CD4-positive, alpha-beta T cell treated with Interleukin-17A for 4 hours (primary cell): Measurements from ENCODE around the gene TMEM59L.

Experiments
- DNase-seq: peaks from one replicate; pipeline ENCODE4 v3.0.0-alpha.2; 2020; ENCODE audit warnings: mixed read lengths

TMEM59L gene

DNA sequence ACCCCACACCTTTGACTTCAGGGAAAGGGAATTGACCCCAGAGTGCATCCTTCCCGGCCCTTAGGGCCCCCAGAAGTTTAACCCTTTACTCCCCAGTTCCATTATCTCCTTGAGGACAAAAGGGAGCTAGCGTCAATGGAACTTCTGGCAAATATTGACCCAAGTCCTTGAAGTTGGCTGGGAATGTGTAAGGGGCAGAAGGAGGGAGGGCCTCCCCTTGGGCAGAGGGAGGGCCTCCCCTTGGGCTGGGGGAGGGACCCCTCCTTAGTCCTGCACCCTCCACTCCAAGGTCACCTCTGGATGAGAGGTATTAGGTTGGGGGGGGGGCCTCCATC lies 3.0 kb upstream of the TMEM59L start:
- no peak for DNase-seq

DNA sequence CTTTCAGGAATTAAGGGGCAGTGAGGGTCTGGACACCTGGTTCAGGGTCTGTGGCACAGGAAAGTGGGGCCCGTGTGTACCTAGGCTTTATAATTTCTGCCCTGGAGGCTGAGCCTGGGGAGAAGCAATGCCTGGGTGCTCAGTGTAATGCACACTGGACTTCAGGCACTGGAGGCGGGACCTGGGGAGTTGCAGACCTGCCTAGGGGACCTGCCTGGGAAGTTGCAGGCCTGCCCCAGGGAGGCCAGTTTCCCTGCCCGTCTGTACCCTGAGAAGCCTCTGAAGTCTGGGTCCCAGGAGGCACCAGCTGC lies 2.5 kb upstream of the TMEM59L start:
- DNase-seq: no peak

DNA sequence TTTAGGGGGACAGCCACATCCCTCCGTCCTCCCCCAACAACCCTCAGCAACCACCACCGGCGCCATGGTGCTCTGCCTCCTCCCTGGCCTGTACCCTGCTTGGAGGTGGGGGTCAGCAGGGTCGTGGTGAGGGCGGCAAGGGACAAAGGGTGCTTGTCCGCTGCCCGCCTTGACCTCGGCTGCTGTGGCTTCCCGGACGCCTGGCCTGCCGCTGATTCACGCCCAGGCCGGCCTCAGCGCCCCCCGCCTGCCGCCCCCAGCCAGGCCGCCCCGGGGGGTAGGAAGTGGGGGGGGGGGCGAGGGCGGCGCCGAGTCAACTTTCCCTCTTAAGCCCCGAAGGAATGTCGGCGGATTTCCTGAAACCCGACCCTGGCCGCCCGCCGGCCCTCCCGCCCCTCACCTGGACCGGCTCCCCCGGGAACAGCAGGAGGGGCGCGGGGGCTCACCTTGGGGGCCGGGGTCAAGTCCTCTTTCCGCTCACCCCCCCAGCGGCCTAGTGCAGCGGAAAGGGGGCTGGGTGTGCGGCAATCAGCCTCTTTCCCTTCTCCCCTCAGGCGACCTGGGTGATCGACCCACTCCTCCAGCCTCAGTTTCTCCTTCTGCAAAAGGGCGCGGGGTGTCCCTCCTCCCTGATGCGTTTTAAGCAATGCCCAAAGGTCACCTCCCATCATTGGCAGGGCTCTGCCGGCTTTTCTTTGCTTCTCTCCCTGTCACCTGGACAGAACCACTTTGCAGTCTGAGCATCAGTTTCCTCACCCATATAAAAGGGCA lies 1.9 kb upstream of the TMEM59L start:
- no peak for DNase-seq

DNA sequence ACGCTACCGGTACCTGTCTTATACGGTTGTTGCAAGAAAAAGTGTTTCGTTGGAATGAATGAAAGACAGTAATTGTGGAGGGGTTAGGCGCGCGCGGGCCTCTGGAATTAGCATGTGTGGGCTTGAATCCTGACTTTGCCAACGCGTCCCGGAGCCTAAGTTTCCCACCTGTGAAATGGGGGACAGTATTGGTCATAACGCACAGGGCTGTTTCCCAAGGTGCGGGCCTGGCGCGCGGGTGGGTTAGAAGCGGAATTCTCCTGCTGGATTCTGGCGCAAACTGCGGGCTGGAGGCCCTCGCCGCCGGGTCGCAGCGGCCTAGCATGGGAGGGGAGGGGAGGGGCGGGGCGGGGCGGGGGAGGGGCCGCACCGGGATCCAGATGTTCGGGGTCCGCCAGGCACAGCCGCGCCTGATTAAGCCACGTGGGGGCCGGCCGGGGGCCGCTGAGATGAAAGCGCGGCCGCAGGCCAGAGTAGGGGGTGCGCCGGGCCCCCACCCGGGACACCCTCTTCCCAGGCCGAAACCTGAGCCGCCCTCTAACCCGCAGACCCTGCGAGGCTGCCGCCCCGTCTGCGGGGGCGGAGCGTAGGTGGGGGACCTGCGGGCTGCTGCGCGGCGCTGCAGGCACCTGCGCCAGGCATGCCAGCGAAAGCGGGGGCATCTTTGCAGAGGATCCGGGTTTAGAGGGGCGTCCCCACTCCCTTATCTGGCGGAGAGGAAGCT lies 1.2 kb upstream of the TMEM59L start:
- peak; percentile 44 for DNase-seq

DNA sequence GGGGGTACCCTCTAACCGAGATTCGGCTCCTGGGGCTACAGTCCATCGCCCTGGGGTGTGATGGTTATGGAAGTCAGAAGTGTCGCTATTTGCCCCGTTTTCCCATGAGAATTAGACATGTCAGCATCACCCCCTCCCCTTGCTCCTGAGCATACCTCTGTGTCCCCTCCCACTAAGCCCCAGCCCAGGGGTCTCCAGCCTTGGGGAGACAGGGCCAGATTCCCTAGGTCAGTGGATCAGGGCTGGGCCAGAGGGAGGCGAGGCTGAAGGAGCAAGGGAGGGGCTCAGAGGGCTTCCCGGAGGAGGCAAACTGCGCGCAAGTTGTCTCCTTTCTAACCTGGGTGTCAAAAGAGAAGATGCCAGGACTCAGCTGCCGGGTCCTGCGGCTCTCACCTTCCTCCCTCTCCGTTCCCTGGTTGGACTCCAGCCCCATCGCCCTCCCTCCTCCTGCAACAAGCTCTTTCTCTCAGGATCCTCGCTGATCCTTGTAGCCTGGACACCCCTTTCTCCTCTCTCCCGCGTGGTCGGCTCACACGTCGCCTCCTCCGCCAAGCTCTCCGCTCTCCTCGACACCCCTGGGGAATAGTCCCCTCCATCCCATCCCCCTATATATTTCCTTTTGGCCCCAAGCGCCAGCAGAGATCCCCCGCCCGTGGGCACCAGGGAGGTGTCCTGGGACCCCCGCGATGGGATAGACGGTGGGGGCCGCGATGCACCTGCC lies 459 bp upstream of the TMEM59L start:
- DNase-seq: no peak

DNA sequence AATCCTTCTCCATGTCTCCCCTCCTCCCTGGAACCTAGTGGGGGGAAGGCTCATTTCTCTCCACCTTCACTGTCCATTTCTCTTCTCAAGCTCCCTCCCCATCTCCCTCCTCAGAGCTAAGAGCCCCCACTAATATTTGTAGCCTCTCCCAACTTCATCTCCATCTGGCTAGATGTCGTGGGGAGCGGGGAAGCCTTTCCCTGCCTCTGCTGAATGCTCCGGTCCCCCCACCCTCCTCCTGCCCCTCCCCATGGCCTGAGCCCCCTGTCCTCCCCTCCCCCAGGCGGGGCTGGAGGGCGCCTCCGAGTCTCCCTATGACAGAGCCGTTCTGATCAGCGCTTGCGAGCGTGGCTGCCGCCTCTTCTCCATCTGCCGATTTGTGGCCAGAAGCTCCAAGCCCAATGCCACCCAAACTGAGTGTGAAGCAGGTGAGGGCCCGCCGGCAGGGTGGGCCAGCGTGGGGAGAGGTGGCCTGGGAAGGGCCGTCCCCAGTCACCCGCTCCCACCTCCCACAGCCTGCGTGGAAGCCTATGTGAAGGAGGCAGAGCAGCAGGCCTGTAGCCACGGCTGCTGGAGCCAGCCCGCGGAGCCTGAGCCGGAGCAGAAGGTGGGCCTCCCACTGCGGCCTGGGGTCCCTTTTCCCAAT lies 1.0 kb downstream of the TMEM59L start:
- DNase-seq: no peak

DNA sequence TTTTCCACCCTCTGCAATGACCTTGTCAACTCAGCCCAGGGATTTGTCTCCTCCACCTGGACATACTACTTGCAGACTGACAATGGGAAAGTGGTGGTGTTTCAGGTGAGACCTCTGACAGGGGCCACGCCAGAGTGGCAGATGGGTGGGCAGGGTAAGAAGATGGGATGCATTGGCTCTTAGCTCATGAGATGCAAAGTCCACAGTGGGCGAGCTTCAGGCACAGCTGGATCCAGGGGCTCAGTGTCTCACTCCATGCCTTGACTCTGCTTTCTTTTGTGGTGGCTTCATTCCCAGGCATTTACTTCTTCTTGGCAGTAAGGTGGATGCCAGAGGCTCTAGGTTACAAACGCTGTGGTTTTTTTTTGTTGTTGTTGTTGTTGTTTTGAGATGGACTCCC lies 3.4 kb downstream of the TMEM59L start:
- no peak for DNase-seq

DNA sequence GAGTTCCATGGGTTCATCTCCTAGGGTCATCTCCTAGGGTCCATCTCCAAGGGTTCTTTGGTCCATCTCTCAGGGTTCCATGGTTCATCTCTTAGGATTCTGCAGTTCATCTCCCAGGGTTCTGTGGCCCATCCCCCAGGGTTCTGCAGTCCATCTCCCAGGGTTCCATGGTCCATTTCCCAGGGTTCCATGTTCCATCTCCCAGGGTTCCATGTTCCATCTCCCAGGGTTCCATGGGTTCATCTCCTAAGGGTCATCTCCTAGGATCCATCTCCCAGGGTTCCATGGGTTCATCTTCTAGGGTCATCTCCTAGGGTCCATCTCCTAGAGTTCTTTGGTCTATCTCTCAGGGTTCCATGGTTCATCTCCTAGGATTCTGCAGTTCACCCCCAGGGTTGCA lies 4.9 kb downstream of the TMEM59L start:
- DNase-seq: no peak

DNA sequence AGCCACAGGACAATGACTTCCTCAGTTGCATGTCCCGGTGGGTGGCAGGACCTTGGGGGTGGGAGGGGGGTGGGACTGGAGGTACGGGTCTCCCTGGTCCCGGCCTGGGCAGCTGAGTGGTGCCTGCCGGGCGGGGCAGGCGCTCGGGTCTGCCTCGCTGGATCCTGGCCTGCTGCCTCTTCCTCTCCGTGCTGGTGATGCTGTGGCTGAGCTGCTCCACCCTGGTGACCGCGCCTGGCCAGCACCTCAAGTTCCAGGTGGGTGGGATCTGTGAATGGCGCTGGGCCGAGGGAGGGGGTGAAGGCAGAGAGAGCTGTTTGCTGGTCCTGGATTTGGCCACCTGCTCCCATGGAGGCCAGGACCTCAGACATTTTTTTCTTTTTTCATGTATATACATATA lies 5.6 kb downstream of the TMEM59L start:
- DNase-seq: no peak

DNA sequence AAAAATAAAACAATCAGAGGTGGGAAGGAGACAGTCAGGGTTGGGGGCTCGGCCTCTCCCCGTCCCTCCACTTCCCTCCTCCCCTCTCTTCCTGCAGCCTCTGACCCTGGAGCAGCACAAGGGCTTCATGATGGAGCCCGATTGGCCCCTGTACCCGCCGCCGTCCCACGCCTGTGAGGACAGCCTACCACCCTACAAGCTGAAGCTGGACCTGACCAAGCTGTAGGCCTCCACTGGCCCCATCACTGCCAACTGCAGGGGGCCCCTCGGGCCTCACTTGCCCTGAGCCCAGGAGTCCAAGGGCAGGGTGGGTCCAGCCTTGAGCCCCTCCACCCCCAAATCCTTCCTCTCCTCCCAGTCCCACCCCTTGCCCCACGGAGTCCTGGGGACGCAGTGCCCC lies 7.6 kb downstream of the TMEM59L start:
- DNase-seq: no peak

DNA sequence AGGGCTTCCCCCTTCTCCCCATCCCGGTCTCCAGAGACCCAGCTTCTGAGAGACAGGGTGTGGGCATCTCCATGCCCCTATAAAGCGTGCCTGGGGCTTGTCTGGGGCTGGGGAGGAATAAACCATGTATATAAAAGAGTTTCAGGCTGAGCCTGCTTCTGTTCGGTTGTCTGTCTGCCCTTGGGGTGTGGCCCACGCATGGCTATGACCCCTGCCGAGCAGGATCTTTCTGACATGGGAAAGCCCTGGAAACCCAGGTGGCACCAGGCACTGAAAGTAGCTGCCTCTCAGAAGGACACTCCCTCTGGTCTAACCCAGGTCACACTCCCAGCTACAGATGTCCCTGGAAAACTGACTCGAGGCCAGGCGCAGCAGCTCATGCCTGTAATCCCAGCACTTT lies 8.2 kb downstream of the TMEM59L start:
- DNase-seq: no peak

DNA sequence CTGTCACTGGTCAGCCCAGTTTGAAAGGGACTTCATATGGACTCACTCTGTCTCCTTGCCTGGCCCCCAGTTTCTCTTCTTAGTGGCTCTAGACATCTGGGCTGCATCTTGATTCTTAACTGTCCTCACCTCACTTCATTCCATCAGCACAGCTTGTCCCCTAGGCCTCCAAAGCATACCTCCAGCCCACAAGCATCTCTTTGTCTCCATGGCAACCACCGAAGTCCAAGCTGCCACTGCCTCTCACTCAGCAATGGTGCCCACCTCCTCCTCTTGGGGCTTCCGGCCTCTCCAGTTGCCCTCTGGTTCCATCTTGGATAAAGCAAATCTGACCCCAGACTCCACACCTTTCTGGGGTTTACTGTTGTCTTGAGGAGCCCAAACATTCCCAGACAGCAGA lies 14.2 kb downstream of the TMEM59L start:
- no peak for DNase-seq

DNA sequence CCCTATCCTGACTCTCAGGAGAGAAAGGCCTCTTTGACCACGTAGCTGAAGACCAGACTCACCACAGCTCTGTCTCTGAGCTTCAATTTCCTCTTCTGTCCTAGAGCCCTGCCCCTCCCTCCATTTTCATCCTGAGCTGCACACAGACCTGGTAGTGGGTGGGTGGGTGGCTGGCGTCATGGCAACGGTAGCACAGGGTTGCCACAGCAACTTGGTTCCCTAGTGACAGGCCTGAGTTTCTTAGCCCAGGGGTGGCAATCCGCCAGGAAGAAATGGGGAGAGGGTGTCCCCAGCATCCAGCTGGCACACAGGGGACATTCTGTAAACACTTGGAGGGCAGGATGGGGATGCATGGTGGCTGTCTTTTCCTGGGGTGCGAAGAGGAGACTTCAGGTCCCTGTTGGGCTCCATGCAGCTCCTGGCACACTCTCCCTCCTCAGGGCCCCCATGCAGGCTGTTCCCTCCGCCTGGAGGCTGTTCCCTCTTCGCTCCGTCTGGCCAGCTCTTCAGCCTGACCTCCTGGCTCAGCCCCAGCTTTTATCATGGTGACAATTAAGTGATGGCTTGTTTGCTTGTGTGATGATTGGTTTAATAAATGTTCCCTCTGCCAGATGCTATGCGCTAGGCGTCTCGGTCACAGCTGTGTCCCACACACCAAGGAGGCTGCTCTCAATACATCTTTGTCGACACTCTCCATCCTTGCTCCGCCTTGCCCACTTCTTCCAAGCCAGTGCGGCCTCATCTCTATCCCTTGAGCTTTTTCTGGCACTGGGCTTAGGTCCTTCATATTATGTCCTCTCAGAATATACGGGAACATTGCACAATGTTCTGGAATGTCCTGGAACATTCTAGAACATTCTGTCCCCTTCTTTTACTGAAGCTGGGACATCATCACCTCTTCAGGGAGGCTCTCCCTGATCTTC lies 16.8 kb downstream of the TMEM59L start:
- no peak for DNase-seq

DNA sequence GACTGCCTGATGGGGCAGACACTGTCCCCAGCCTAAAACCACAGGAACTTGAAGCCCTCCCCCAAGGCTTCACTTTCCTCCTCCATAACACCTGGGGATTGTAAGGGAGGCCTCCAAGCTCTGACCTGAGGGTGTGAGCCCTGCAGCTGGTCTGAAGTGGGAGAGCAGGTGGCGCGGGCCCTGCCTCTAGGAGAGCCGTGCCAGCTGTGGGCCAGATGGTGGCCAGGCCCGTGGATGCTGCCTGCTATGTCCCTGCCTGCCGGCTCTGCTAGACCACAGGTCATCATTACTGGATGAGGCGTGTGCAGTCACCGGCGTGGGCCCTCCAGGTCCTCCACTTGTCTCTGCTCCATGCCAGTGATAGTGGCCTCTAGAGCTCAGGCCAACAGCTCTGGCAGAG lies 20.7 kb downstream of the TMEM59L start:
- DNase-seq: no peak

DNA sequence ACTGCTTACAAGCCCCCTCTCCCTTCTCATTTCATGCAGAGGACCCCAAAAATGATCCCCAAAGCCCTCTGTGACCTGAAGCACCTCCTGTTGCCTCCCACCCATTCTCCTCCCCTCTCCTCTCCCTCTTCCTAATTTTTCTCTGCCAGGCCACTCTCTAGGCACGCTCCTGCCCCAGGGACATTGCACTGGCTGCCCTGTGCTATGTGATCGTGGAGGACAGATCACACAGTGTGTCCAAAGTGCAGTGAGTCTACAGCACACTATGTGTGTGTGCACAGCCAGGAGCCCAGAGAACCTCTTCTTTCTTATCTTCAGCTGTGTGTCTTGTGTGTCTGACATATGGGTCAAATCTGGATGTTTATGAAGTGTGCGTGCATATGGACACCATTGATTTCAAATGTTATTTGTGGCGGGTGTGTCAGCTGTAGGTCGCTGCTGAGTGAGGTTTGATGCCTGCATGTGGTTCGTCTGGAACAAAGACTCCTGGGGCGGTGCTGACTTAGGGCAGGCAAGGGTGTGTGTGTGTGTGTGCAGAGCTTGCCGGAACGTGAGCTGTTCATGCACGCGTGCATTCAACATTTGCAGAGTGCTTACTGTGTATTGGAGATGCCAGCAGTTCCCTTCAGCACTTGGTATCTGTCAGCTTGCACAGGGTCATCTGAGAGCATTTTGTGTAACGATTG lies 22.1 kb downstream of the TMEM59L start:
- DNase-seq: peak; percentile 34

DNA sequence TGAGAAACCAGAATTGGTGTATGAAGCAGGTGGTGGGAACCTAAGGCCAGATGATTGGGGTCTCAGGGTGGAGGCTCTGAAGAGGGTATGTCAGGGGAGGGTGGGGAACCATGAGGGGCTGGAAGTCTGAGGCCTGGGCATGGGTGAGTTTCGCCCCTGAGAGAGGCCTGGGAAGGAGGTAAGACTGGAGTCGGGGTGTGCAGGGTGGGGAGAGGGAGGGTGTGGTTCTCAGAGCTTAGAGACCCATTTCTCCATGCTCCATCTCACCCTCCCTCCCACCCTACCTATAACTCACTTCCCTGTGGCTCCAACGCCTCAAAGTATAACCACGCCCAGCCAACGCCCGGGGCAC lies 23.1 kb downstream of the TMEM59L start:
- DNase-seq: no peak

DNA sequence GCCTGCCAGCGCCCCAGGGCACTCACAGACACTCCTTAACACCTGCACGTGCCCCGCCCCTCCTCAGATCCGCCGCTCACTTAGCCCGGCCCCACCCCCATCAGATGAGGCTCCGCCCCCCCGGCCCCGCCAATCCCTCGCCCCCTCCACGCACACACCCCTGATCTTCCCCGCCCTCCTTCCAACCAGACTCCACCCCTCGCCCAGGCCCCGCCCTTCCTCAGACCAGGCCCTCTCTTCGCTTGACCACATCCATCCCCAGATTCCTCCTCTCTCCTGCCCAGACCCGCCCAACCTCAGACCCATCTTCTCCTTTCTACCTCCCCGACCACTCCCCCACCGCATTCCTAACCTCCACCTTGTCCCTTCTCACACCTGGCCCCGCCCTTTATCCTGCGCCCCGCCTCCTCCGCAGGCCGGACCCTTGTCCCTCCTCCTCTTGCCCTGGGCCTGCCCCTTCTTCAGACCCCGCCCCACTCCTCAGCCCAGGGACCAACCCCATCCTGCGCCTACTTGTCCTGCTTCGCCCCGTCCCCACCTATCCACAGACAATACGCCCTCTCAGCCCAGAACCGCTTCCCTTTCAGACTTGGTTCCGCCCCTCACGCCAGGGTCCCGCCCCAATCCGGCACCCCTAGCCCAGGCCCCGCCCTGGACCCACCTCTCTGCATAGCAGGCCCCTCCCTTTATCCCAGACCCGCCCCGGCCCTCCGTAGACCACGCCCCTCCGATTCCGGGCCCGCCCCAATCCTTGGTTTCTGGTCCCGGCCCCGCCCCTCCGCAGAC lies 23.7 kb downstream of the TMEM59L start:
- peak; percentile 100 for DNase-seq

DNA sequence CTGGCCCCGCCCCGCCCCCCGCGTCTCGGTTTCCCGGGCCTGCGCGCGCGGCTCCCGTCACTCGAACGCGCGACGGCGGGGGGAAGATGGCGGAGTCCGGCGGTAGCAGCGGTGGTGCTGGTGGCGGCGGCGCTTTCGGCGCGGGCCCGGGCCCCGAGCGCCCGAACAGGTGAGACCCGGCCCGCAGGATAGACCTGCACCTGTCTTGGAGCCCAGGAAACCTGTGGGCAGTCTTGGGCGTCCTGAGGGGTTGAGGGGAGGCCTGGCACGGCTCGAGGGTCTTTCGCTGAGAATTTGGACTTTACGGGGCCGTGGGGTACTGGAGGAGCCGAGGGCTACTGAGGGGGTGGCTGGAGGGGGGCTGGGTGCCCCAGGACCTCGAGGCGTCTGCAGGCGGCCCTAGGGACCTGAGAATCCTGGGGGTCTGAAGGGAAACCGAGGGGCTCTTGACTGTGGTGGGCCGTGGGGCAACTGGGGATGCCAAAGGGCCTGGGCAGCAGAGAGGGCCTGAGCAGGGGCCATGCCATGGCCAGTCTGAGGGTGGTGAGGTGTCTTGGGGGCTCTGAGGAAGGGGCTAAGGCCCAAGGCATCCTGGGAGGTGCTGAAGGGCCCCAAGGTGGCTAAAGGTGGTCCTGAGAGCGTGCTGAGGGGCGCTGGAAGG lies 24.4 kb downstream of the TMEM59L start, which contains the start of gene KLHL26:
TSS of gene KLHL26 (plus strand) at position 60 of the 661 bp plus-strand sequence. CDS start at position 87, 27 bp downstream.
- DNase-seq: peak; percentile 9

DNA sequence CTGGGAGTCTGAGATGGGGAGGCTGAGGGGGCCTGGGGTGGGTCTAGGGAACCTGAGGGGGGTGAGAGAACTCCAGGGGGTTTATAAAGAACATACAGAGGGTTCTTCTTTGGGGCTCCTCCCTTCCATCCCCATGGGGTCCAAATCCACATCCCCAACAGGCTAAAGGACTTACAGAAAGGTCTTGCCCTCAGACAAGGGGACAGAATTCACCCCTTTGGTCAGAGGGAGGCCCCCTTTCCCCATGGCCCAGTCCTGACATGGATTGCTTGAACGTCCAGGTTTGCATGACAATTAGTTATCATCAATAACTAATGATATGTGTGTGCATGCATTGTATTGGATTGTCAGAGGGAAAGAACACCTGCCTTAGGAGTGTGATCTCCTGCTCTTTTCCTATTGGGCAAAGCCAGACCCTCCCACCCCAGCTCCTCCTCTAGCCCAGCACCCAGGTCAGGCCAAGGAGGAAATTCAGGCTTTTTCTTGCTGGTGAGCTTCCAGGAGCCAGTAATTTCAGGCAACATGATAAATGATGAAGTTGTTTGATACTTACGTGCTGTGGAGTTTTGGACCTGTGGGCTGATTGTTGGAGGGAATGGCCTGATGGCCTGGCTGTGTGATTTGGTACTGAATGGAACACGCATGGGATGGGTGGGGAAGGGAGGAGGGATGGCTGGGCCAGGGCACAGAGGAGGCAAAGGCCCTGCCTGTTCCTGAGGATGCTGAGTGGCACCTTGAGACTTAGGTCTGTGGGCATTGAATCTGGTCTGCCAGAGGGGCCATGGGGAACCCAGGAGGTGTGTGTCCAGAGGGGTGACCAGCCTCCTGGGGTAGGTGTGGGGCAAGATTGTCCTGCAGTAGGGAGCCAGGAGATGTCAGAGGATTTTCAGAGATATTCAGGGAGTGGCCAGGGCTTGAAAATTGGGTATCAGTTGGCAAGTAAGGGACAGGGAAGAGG lies 25.3 kb downstream of the TMEM59L start:
- no peak for DNase-seq
